ENCODE results near the gene AK8. TPM values are rescaled to one million over a fixed set of nuclear protein-coding genes. Genes with fewer than 3 reads are reported as not detected.

AK8 gene
- total and polyA plus RNA-seq, 2 experiments from 2014 or later, result 0.40 to 4.5 TPM

DNA sequence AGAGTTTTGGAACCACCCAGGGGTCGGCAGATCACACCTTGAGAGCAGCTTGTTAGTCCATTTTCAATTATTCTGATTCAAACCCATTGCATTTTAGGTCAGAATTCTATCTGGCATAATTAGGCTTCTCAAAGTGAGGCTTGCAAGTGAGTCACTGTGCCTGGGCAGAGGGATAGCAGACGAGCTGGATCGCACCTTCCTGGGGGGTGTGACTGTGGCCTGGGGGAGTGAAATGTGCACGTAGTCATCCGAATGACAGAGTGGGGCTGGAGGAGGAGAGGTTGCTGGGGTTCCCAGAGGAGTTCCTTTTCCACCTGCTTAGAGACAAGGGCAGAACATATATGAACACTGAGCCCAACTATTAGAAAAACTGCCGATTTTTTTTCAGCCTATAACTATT lies 32.3 kb upstream of the AK8 start:
- no peaks in the 10 kb centered on the region for H3K4me1 ChIP-seq (ENCODE audit: insufficient read depth)
- no peaks in the 10 kb centered on the region for H4K20me1 ChIP-seq (ENCODE audit: insufficient read depth, poor library complexity, severe bottlenecking)
- no peak overlapping the region for H3K27ac ChIP-seq
- DNase-seq (ENCODE audit: low spot score), result no peak
- H3K4me2 ChIP-seq, result no peak overlapping the region
- no peaks in the 10 kb centered on the region for H3K79me2 ChIP-seq
- H3K9me2 ChIP-seq (replicated peaks; ENCODE audit: insufficient read depth), result no peaks in the 10 kb centered on the region
- no peak overlapping the region for H3K4me3 ChIP-seq
- WGBS (ENCODE audit: low lambda C conversion rate, missing lambda C conversion rate), result 96% methylated on average over 6 of the region's 6 CpGs
- H3K36me3 ChIP-seq (replicated peaks; ENCODE audit: insufficient read depth, low read depth), result no peaks in the 10 kb centered on the region
- no peaks in the 10 kb centered on the region for H3K27me3 ChIP-seq
- no peaks in the 10 kb centered on the region for H3K9me3 ChIP-seq (ENCODE audit: low read depth)
- TF ChIP-seq EZH2 (IDR thresholded peaks at IDR 0.05; ENCODE audit: borderline replicate concordance), result no peak
- H2AFZ ChIP-seq, result no peak overlapping the region

DNA sequence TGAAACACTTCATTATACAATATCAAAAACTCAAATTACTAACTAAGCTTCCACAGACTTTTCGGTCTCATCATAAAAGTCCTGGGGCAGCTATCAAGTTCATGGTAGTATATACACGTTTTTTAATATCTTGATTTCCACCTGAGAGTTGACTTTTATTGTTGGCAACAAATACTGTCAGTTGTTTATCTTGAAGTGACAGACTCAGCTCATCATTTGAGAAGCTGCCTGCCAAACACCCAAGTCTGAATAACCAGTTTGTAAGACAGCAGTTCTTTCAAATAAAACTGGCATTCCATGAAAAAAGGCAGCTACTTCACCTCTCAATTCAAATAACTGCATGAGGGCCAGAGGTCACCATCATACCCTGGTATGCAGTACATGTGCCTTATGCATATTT lies 31.2 kb upstream of the AK8 start:
- 78% methylated on average over 2 of the region's 2 CpGs for WGBS (ENCODE audit: low lambda C conversion rate, missing lambda C conversion rate)

DNA sequence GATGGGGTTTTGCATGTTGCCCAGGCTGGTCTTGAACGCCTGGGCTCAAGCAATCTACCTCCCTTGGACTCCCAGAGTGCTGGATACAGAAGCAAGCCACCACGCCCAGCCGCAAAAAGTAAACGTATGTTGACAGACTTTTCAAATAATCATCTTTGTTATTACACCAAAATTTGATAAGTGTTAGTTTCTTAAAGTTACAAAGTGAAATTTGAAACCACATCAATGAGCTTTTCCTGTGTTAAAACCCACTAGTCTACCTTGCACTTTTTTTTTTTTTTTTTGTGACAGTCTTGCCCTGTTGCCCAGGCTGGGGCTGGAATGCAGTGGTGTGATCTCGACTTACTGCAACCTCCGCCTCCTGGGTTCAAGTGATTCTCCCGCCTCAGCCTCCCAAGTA lies 30.6 kb upstream of the AK8 start:
- no peaks in the 10 kb centered on the region for H3K9me3 ChIP-seq (ENCODE audit: low read depth)
- TF ChIP-seq EZH2phosphoT487 (IDR thresholded peaks at IDR 0.05; ENCODE audit: low read depth, severe bottlenecking, unreplicated experiment) (no peak), EZH2 (IDR thresholded peaks at IDR 0.05; ENCODE audit: borderline replicate concordance) (no peak)
- TF ChIP-seq, protein P1, sequence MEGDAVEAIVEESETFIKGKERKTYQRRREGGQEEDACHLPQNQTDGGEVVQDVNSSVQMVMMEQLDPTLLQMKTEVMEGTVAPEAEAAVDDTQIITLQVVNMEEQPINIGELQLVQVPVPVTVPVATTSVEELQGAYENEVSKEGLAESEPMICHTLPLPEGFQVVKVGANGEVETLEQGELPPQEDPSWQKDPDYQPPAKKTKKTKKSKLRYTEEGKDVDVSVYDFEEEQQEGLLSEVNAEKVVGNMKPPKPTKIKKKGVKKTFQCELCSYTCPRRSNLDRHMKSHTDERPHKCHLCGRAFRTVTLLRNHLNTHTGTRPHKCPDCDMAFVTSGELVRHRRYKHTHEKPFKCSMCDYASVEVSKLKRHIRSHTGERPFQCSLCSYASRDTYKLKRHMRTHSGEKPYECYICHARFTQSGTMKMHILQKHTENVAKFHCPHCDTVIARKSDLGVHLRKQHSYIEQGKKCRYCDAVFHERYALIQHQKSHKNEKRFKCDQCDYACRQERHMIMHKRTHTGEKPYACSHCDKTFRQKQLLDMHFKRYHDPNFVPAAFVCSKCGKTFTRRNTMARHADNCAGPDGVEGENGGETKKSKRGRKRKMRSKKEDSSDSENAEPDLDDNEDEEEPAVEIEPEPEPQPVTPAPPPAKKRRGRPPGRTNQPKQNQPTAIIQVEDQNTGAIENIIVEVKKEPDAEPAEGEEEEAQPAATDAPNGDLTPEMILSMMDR (IDR thresholded peaks at IDR 0.05; ENCODE audit: poor library complexity), result no peak
- no peaks in the 10 kb centered on the region for H3K9me2 ChIP-seq (replicated peaks; ENCODE audit: insufficient read depth)
- H3K4me3 ChIP-seq, result no peak overlapping the region
- no peaks in the 10 kb centered on the region for H3K4me1 ChIP-seq (ENCODE audit: insufficient read depth)
- DNase-seq (ENCODE audit: low spot score), result no peak
- WGBS (ENCODE audit: low lambda C conversion rate, missing lambda C conversion rate), result 98% methylated on average over 7 of the region's 7 CpGs
- no peaks in the 10 kb centered on the region for H3K79me2 ChIP-seq
- H3K27me3 ChIP-seq, result no peaks in the 10 kb centered on the region
- no peaks in the 10 kb centered on the region for H3K36me3 ChIP-seq (replicated peaks; ENCODE audit: insufficient read depth, low read depth)
- no peaks in the 10 kb centered on the region for H4K20me1 ChIP-seq (ENCODE audit: insufficient read depth, poor library complexity, severe bottlenecking)
- no peak overlapping the region for H2AFZ ChIP-seq
- H3K4me2 ChIP-seq, result no peak overlapping the region
- H3K27ac ChIP-seq, result no peak overlapping the region

More for the DNA sequence above, 31.2 kb upstream of the AK8 start:
- Histone ChIP-seq H3K27me3 (no peaks in the 10 kb centered on the region), H3K36me3 (replicated peaks; ENCODE audit: insufficient read depth, low read depth) (no peaks in the 10 kb centered on the region), H3K4me3 (no peak overlapping the region), H4K20me1 (ENCODE audit: insufficient read depth, poor library complexity, severe bottlenecking) (no peaks in the 10 kb centered on the region), H3K4me1 (ENCODE audit: insufficient read depth) (no peaks in the 10 kb centered on the region), H2AFZ (no peak overlapping the region), H3K9me3 (ENCODE audit: low read depth) (no peaks in the 10 kb centered on the region), H3K9me2 (replicated peaks; ENCODE audit: insufficient read depth) (no peaks in the 10 kb centered on the region), H3K27ac (no peak overlapping the region), H3K4me2 (no peak overlapping the region), H3K79me2 (no peaks in the 10 kb centered on the region)
- DNase-seq (ENCODE audit: low spot score), result no peak
- TF ChIP-seq EZH2phosphoT487 (IDR thresholded peaks at IDR 0.05; ENCODE audit: low read depth, severe bottlenecking, unreplicated experiment) (no peak), EZH2 (IDR thresholded peaks at IDR 0.05; ENCODE audit: borderline replicate concordance) (no peak)
- TF ChIP-seq, protein P1 (IDR thresholded peaks at IDR 0.05; ENCODE audit: poor library complexity), result no peak

DNA sequence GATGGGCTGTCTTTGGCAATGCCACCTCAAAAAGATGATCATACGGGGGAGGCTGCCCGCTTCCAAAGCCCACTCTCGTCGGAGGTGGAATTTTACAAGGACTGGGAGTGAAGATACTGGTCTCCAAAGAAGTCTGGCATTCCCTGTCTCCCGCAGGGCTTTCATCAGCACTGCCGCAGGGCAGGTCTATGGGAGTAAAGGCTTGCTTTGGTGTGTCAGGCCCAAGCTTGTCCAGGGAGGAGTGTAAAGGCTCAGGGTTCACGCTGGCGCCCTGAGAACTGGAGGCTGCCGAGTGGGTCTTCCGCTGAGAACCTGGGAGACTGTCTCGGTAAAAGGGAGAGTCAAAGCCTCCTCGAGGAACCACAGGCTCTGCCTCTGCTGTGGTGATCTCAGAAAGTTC lies 27.6 kb upstream of the AK8 start:
- Histone ChIP-seq H3K4me3 (no peak overlapping the region), H3K9me2 (replicated peaks; ENCODE audit: insufficient read depth) (no peaks in the 10 kb centered on the region), H3K36me3 (replicated peaks; ENCODE audit: insufficient read depth, low read depth) (no peaks in the 10 kb centered on the region), H3K4me1 (ENCODE audit: insufficient read depth) (no peaks in the 10 kb centered on the region), H4K20me1 (ENCODE audit: insufficient read depth, poor library complexity, severe bottlenecking) (no peaks in the 10 kb centered on the region), H3K27ac (no peak overlapping the region), H3K9me3 (ENCODE audit: low read depth) (no peaks in the 10 kb centered on the region), H3K27me3 (no peaks in the 10 kb centered on the region), H3K79me2 (no peaks in the 10 kb centered on the region), H3K4me2 (no peak overlapping the region), H2AFZ (no peak overlapping the region)
- DNase-seq (ENCODE audit: low spot score), result no peak
- WGBS (ENCODE audit: low lambda C conversion rate, missing lambda C conversion rate), result 96% methylated on average over 12 of the region's 12 CpGs
- TF ChIP-seq, protein P1 (IDR thresholded peaks at IDR 0.05; ENCODE audit: poor library complexity), result no peak
- no peak for TF ChIP-seq EZH2phosphoT487 (IDR thresholded peaks at IDR 0.05; ENCODE audit: low read depth, severe bottlenecking, unreplicated experiment)
- TF ChIP-seq EZH2 (IDR thresholded peaks at IDR 0.05; ENCODE audit: borderline replicate concordance), result no peak
